ENCODE data around the gene SHB.

The SHB gene

DNA sequence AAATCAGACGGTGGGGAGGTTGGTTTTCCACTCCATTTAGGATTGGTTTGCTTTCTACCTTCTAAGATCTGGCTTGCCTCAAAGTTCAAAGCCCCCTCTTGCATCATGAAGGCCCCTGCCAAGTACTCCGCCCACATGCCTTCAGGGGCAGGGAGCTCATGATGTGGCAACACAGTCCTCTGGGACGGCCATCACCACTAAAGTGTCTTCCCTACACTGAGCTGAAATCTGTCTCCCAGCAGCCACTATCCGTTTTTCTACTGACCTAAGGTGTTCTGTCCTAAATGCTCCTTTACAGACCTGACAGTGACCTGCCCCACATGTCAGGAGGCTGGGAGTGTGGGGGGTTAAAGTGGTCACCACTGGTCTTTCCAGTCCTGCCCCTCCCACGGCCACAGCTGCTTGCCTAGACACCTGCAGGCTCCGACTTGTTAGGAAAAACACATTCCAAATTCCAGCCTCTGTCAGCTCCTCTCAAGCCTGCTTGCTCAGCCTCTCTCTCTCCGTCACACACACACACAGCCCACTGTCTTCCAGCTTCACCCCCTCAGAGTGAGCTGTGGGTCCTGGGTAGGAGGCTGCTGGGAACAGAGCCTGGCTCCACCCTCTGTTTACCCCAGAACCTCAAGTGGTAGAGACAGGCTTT lies 44.9 kb downstream of the SHB start:
- Histone ChIP-seq H4K8ac (ENCODE audit: low read length) (peak overlapping the region; percentile 88), H3K4me1 (ENCODE audit: control insufficient read depth, insufficient read depth, low read depth, low read length) (peaks cover 70% of the 10 kb centered on the region)

DNA sequence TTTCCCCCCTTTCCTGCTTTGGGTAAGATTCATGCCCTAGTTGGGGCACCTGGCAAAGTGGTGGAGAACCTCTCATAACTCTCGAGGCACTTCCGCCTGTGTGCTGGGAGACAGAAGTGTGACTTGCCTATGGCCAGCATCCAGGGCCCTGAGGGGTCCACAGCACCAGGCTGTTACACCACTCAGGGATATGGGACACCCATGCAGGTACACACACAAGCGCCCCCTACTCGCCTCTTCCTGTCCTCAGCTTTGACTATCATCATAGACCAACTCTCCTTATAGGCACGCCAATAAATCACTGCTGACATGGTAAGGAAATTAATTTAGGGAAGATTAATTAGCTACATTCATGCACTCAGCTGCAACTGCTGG lies 45.4 kb downstream of the SHB start:
- Histone ChIP-seq H2AFZ (ENCODE audit: low read depth, low read length) (no peak overlapping the region), H2BK120ac (ENCODE audit: low read depth, low read length) (no peak overlapping the region), H3K14ac (ENCODE audit: low read length in 2 of 2) (peak overlapping the region in 1 of 2 experiments; percentile 76), H3K4ac (ENCODE audit: low read depth in 1 of 2, low read length in 2 of 2) (peak overlapping the region in 1 of 2 experiments; percentile 57), H3K23ac (ENCODE audit: low read length in 2 of 2) (no peak overlapping the region), H3K79me1 (replicated peaks; ENCODE audit: low read length, poor library complexity, severe bottlenecking) (peaks cover 3% of the 10 kb centered on the region), H3K4me1 (ENCODE audit: control insufficient read depth, insufficient read depth, low read depth, low read length) (peaks cover 71% of the 10 kb centered on the region), H3K36me3 (ENCODE audit: control insufficient read depth in 1 of 2, insufficient read depth in 2 of 2, low read depth in 1 of 2, low read length in 2 of 2) (peaks cover 7 to 20% of the 10 kb centered on the region in 2 experiments), H2BK12ac (ENCODE audit: low read length in 2 of 2) (peak overlapping the region; percentile 9 to 75), H3K9ac (ENCODE audit: low read length) (no peak overlapping the region), H2AK5ac (ENCODE audit: low read length, severe bottlenecking) (peak overlapping the region; percentile 90), H2BK5ac (ENCODE audit: low read depth, low read length, poor library complexity, severe bottlenecking) (no peak overlapping the region), H4K91ac (ENCODE audit: low read length) (peak overlapping the region; percentile 23), H2BK15ac (ENCODE audit: low read depth, poor library complexity, severe bottlenecking) (no peak overlapping the region), H3K18ac (ENCODE audit: low read depth in 1 of 2, low read length in 2 of 2) (peak overlapping the region; percentile 76 to 79), H3K4me2 (ENCODE audit: low read length, poor library complexity, severe bottlenecking) (no peak overlapping the region), H3K27me3 (ENCODE audit: control insufficient read depth in 1 of 2, insufficient read depth in 1 of 2, low read length in 2 of 2) (no peaks in the 10 kb centered on the region), H3K9me3 (ENCODE audit: control insufficient read depth, low read length) (no peaks in the 10 kb centered on the region), H3K27ac (ENCODE audit: low read length, poor library complexity, severe bottlenecking) (peak overlapping the region; percentile 85), H3K4me3 (ENCODE audit: insufficient read depth in 1 of 2, low read depth in 1 of 2, low read length in 2 of 2) (no peak overlapping the region), H4K8ac (ENCODE audit: low read length) (peak overlapping the region; percentile 24)
- 79% methylated on average over 2 of the region's 5 CpGs for WGBS
- DNase-seq, result no peak

More for the DNA sequence above, 44.9 kb downstream of the SHB start:
- H2BK12ac ChIP-seq (ENCODE audit: low read length in 2 of 2), result peak overlapping the region; percentile 75
- H2AK5ac ChIP-seq (ENCODE audit: low read length, severe bottlenecking), result peak overlapping the region; percentile 90
- H3K14ac ChIP-seq (ENCODE audit: low read length in 2 of 2), result no peak overlapping the region
- H3K4me3 ChIP-seq (ENCODE audit: insufficient read depth in 1 of 2, low read depth in 1 of 2, low read length in 2 of 2), result no peak overlapping the region
- peak overlapping the region; percentile 76 for H4K91ac ChIP-seq (ENCODE audit: low read length)
- H3K9ac ChIP-seq (ENCODE audit: low read length), result peak overlapping the region; percentile 44
- no peak overlapping the region for H3K23ac ChIP-seq (ENCODE audit: low read length in 2 of 2)
- no peak overlapping the region for H2AFZ ChIP-seq (ENCODE audit: low read depth, low read length)
- peak overlapping the region; percentile 40 to 79 for H3K18ac ChIP-seq (ENCODE audit: low read depth in 1 of 2, low read length in 2 of 2)
- peak overlapping the region; percentile 85 for H3K27ac ChIP-seq (ENCODE audit: low read length, poor library complexity, severe bottlenecking)
- no peaks in the 10 kb centered on the region for H3K27me3 ChIP-seq (ENCODE audit: control insufficient read depth in 1 of 2, insufficient read depth in 1 of 2, low read length in 2 of 2)
- no peaks in the 10 kb centered on the region for H3K9me3 ChIP-seq (ENCODE audit: control insufficient read depth, low read length)
- peak; percentile 92 for DNase-seq
- H3K36me3 ChIP-seq (ENCODE audit: control insufficient read depth in 1 of 2, insufficient read depth in 2 of 2, low read depth in 1 of 2, low read length in 2 of 2), result peaks cover 7 to 20% of the 10 kb centered on the region in 2 experiments
- H2BK120ac ChIP-seq (ENCODE audit: low read depth, low read length), result no peak overlapping the region
- H3K4ac ChIP-seq (ENCODE audit: low read depth in 1 of 2, low read length in 2 of 2), result peak overlapping the region in 1 of 2 experiments; percentile 27
- WGBS, result 17% methylated on average over 3 of the region's 7 CpGs
- H3K79me1 ChIP-seq (replicated peaks; ENCODE audit: low read length, poor library complexity, severe bottlenecking), result peaks cover 3% of the 10 kb centered on the region
- H3K4me2 ChIP-seq (ENCODE audit: low read length, poor library complexity, severe bottlenecking), result no peak overlapping the region
- peak overlapping the region; percentile 58 for H2BK5ac ChIP-seq (ENCODE audit: low read depth, low read length, poor library complexity, severe bottlenecking)
- peak overlapping the region; percentile 68 for H2BK15ac ChIP-seq (ENCODE audit: low read depth, poor library complexity, severe bottlenecking)

DNA sequence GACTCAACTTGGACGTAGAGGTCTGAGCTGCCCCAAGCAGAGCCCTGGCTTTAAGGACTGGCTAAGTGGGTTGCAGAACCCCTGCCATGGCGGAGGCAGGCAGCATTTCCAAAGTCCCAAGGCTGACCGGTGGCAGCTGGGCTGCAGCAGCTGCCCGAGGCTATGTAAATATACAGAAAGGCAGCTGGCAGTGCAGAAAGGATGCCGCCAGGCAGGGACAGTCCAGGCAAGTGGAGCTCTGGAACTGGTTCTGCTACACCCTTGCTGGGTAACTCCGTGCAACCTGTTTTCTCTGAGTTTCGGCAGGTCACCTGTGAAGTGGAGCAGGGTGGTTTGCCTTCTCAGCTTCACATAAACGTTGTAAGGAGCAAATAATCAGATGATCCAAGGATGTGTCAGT lies 46.0 kb downstream of the SHB start:
- peak overlapping the region; percentile 52 for H4K91ac ChIP-seq (ENCODE audit: low read length)
- H2BK120ac ChIP-seq (ENCODE audit: low read depth, low read length), result peak overlapping the region; percentile 57
- DNase-seq, result no peak
- H3K9me3 ChIP-seq (ENCODE audit: control insufficient read depth, low read length), result no peaks in the 10 kb centered on the region
- H3K4me1 ChIP-seq (ENCODE audit: control insufficient read depth, insufficient read depth, low read depth, low read length), result peaks cover 68% of the 10 kb centered on the region
- no peak overlapping the region for H2AFZ ChIP-seq (ENCODE audit: low read depth, low read length)
- peak overlapping the region; percentile 90 for H2AK5ac ChIP-seq (ENCODE audit: low read length, severe bottlenecking)
- no peak overlapping the region for H3K23ac ChIP-seq (ENCODE audit: low read length in 2 of 2)
- H2BK5ac ChIP-seq (ENCODE audit: low read depth, low read length, poor library complexity, severe bottlenecking), result no peak overlapping the region
- no peak overlapping the region for H3K4me3 ChIP-seq (ENCODE audit: insufficient read depth in 1 of 2, low read depth in 1 of 2, low read length in 2 of 2)
- peak overlapping the region; percentile 49 to 56 for H2BK12ac ChIP-seq (ENCODE audit: low read length in 2 of 2)
- H3K27ac ChIP-seq (ENCODE audit: low read length, poor library complexity, severe bottlenecking), result peak overlapping the region; percentile 85
- H3K4me2 ChIP-seq (ENCODE audit: low read length, poor library complexity, severe bottlenecking), result no peak overlapping the region
- WGBS, result 65% methylated on average over 7 of the region's 8 CpGs
- H3K79me1 ChIP-seq (replicated peaks; ENCODE audit: low read length, poor library complexity, severe bottlenecking), result peaks cover 3% of the 10 kb centered on the region
- H3K27me3 ChIP-seq (ENCODE audit: control insufficient read depth in 1 of 2, insufficient read depth in 1 of 2, low read length in 2 of 2), result no peaks in the 10 kb centered on the region
- H3K9ac ChIP-seq (ENCODE audit: low read length), result no peak overlapping the region
- no peak overlapping the region for H2BK15ac ChIP-seq (ENCODE audit: low read depth, poor library complexity, severe bottlenecking)
- H3K14ac ChIP-seq (ENCODE audit: low read length in 2 of 2), result peak overlapping the region in 1 of 2 experiments; percentile 28
- no peak overlapping the region for H4K8ac ChIP-seq (ENCODE audit: low read length)
- H3K18ac ChIP-seq (ENCODE audit: low read depth in 1 of 2, low read length in 2 of 2), result peak overlapping the region; percentile 63 to 74
- peak overlapping the region; percentile 47 to 66 for H3K4ac ChIP-seq (ENCODE audit: low read depth in 1 of 2, low read length in 2 of 2)
- H3K36me3 ChIP-seq (ENCODE audit: control insufficient read depth in 1 of 2, insufficient read depth in 2 of 2, low read depth in 1 of 2, low read length in 2 of 2), result peaks cover 7 to 20% of the 10 kb centered on the region in 2 experiments

DNA sequence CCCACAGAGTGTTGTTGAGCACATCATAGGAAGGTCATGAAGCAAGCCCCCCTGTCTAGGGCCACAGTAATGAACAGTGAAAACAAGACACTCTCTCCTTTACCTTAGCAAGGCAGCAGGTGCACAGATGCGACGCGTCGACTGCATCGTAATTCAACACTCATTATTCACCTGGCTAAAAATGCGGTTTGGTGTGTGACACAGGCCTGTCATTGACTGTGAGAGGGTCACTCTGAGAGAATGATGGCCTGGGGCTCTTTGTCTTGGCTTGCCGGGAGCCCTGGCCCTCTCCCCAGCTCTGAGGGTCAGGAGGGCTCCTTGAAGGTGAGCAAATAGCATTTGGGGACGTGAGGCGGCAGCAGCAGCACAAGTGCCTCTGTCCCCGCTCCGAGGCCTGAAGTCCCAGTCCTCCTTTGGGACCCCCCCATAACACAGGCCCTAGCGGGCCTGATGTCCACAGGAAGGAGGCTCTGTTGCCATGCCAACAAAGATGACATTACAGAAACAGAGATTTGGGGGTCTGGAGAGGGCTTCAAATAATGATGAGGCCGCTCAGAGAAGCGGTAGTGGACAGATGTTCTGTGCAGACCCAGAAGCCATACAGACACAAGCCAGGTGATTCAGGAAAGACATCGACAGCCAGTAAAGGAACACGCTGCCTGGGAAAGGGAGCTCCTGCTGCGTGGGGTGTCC lies 46.7 kb downstream of the SHB start:
- DNase-seq, result no peak
- no peak overlapping the region for H2AFZ ChIP-seq (ENCODE audit: low read depth, low read length)
- H2BK120ac ChIP-seq (ENCODE audit: low read depth, low read length), result peak overlapping the region; percentile 57
- peak overlapping the region; percentile 7 for H4K8ac ChIP-seq (ENCODE audit: low read length)
- H2BK15ac ChIP-seq (ENCODE audit: low read depth, poor library complexity, severe bottlenecking), result no peak overlapping the region
- WGBS, result 96% methylated on average over 17 of the region's 17 CpGs
- H4K91ac ChIP-seq (ENCODE audit: low read length), result peak overlapping the region; percentile 52
- no peak overlapping the region for H2BK5ac ChIP-seq (ENCODE audit: low read depth, low read length, poor library complexity, severe bottlenecking)
- peak overlapping the region; percentile 63 to 74 for H3K18ac ChIP-seq (ENCODE audit: low read depth in 1 of 2, low read length in 2 of 2)
- H2BK12ac ChIP-seq (ENCODE audit: low read length in 2 of 2), result peak overlapping the region; percentile 51 to 70
- H3K4ac ChIP-seq (ENCODE audit: low read depth in 1 of 2, low read length in 2 of 2), result peak overlapping the region; percentile 26 to 66
- H3K9me3 ChIP-seq (ENCODE audit: control insufficient read depth, low read length), result no peaks in the 10 kb centered on the region
- no peak overlapping the region for H3K4me2 ChIP-seq (ENCODE audit: low read length, poor library complexity, severe bottlenecking)
- peak overlapping the region in 1 of 2 experiments; percentile 79 for H3K23ac ChIP-seq (ENCODE audit: low read length in 2 of 2)
- peak overlapping the region; percentile 55 for H2AK5ac ChIP-seq (ENCODE audit: low read length, severe bottlenecking)
- H3K36me3 ChIP-seq (ENCODE audit: control insufficient read depth in 1 of 2, insufficient read depth in 2 of 2, low read depth in 1 of 2, low read length in 2 of 2), result peaks cover 7 to 20% of the 10 kb centered on the region in 2 experiments
- peak overlapping the region; percentile 85 for H3K27ac ChIP-seq (ENCODE audit: low read length, poor library complexity, severe bottlenecking)
- H3K27me3 ChIP-seq (ENCODE audit: control insufficient read depth in 1 of 2, insufficient read depth in 1 of 2, low read length in 2 of 2), result no peaks in the 10 kb centered on the region
- H3K79me1 ChIP-seq (replicated peaks; ENCODE audit: low read length, poor library complexity, severe bottlenecking), result peaks cover 3% of the 10 kb centered on the region
- peak overlapping the region in 1 of 2 experiments; percentile 28 for H3K14ac ChIP-seq (ENCODE audit: low read length in 2 of 2)
- no peak overlapping the region for H3K4me3 ChIP-seq (ENCODE audit: insufficient read depth in 1 of 2, low read depth in 1 of 2, low read length in 2 of 2)
- no peak overlapping the region for H3K9ac ChIP-seq (ENCODE audit: low read length)
- H3K4me1 ChIP-seq (ENCODE audit: control insufficient read depth, insufficient read depth, low read depth, low read length), result peaks cover 64% of the 10 kb centered on the region

Measured in mesenchymal stem cell (in vitro differentiated cells and primary cell).